Measurements from ENCODE around the gene MPZL1. TPM values are rescaled to one million over a fixed set of nuclear protein-coding genes. Genes with fewer than 3 reads are reported as not detected.

MPZL1 gene
- total RNA-seq: 1 to 10 TPM; 6.9 to 8.3 TPM
- polyA plus RNA-seq: 1 to 10 TPM; 7.9 to 8.9 (median 8.2) TPM
- total RNA-seq: 0.49 to 23.3 (median 11.0) reads per million in 6 experiments

- Mint-ChIP-seq H3K4me1 (peaks cover 22 to 59% (median 41%) of the 10 kb centered on the region in 4 donors), H3K27me3 (peaks cover 0 to 9% (median 0%) of the 10 kb centered on the region in 5 donors), H3K36me3 (no peaks in the 10 kb centered on the region), H3K27ac (peak within 1 kb of the TSS; percentile 81 to 93 (median 88)), H3K4me3 (peak within 1 kb of the TSS; percentile 90 to 98 (median 96)), H3K9me3 (no peaks in the 10 kb centered on the region)
- DNase-seq (peak; percentile 80 to 96 (median 90)), ATAC-seq (peak; percentile 95 to 97)
- POLR2A ChIA-PET: interaction anchor here (1.3 kb wide), 2 partner anchors 13 to 107 kb away, joined by 3 read pairs; no protein-coding TSS in a partner anchor
Observed at GRCh38 chr1:167721617-167722151, at the start of gene MPZL1. Gene MPZL1 (plus strand): TSS chr1:167721982. CDS start chr1:167722152, 170 bp downstream.

DNA sequence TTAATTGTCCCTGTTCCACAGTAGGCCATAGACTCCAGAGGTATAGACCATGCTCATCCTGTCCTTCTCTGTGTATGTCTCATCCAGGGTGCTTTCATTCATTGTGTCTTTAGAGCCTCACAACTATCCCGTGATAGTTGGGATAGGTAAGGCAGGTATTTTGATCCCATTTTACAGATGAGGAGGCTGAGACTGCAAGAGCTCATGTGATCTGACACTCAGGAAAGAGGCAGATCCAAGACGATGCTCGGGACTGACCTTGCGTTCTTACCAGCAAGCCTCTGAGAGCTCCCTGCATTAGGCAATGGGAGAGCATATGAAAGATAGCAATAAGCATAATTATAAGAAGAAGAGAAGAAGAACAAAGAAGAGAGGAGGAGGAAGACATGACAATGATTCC, 49.0 kb upstream of the MPZL1 start:
- Mint-ChIP-seq H3K4me3 (peak overlapping the region in 1 of 10 donors; percentile 44), H3K27ac (peak overlapping the region in 9 of 10 donors; percentile 11 to 92 (median 80))

DNA sequence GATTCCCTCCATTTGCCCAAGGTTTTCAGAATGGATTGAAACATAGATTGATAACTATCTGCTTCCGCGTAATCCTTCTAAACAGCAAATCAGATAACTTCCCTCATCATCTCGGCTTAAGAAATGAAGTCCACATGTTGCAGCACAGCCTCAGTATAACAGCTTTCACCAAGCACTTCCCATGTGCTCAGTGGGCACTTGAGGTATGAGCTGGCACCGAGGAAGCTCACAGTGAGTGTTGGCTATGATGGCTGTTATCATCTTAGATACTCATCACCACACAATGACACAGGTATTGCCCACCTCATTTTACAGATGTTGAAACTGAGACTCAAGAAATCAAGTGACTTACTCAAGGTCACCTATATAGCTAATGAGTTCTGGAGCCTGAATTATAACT, 48.5 kb upstream of the MPZL1 start:
- Mint-ChIP-seq H3K27me3 (no peaks in the 10 kb centered on the region), H3K9me3 (no peaks in the 10 kb centered on the region), H3K27ac (peak overlapping the region in 9 of 10 donors; percentile 30 to 92 (median 80)), H3K36me3 (peaks cover 0 to 80% (median 13%) of the 10 kb centered on the region in 3 donors), H3K4me3 (peak overlapping the region in 1 of 10 donors; percentile 16), H3K4me1 (peaks cover 62 to 66% (median 64%) of the 10 kb centered on the region in 4 donors)
- no peak for DNase-seq
- POLR2A ChIA-PET: no interaction called here
- ATAC-seq: no peak

More for the DNA sequence above, 49.0 kb upstream of the MPZL1 start:
- Mint-ChIP-seq H3K9me3 (no peaks in the 10 kb centered on the region), H3K27me3 (no peaks in the 10 kb centered on the region), H3K4me1 (peaks cover 63 to 70% (median 69%) of the 10 kb centered on the region in 4 donors), H3K36me3 (peaks cover 0 to 85% (median 13%) of the 10 kb centered on the region in 3 donors)
- no peak for DNase-seq
- ATAC-seq: no peak
- POLR2A ChIA-PET: no interaction called here

DNA sequence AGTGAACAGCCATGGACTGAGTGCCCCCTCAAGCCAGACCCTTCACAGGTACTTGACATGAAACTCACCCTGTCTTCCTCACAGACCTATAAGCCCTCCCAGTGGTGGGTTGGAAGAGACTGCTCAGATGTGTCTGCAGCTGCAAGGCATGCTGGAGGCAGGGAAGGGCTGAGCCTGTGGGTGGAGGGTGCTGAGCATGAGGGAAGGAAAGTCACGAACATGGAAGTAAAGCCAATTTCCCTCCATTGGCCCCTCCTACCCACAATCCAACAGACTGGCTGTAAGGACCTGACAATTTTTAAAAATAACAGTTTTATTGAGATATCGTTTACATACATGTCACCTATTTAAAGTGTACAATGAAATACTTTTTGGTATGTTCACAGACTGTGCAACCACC, 47.6 kb upstream of the MPZL1 start:
- POLR2A ChIA-PET: interaction anchor here (1.1 kb wide), 1 partner anchor 19 kb away, joined by 3 read pairs; no protein-coding TSS in a partner anchor
- DNase-seq: no peak
- peaks cover 55 to 57% (median 56%) of the 10 kb centered on the region in 4 donors for H3K4me1 Mint-ChIP-seq

GRCh38 chr1:167675440-167675839, 46.3 kb upstream of the MPZL1 start:
- H3K9me3 Mint-ChIP-seq: no peaks in the 10 kb centered on the region
- ATAC-seq (no peak), DNase-seq (no peak)
- peaks cover 0 to 59% (median 13%) of the 10 kb centered on the region in 3 donors for H3K36me3 Mint-ChIP-seq
- H3K4me3 Mint-ChIP-seq: peak overlapping the region in 1 of 10 donors; percentile 13
- peak overlapping the region in 7 of 10 donors; percentile 10 to 86 (median 77) for H3K27ac Mint-ChIP-seq
- no peaks in the 10 kb centered on the region for H3K27me3 Mint-ChIP-seq
- POLR2A ChIA-PET: interaction anchor here (0.7 to 1.1 kb wide), 4 partner anchors 8 to 75 kb away, joined by 3 to 6 read pairs (median 4); no protein-coding TSS in a partner anchor
- H3K4me1 Mint-ChIP-seq: peaks cover 42 to 49% (median 43%) of the 10 kb centered on the region in 4 donors

More for the DNA sequence above, 47.6 kb upstream of the MPZL1 start:
- Mint-ChIP-seq H3K27ac (peak overlapping the region; percentile 5 to 92 (median 70)), H3K9me3 (no peaks in the 10 kb centered on the region), H3K36me3 (peaks cover 0 to 72% (median 13%) of the 10 kb centered on the region in 3 donors), H3K4me3 (no peak overlapping the region), H3K27me3 (no peaks in the 10 kb centered on the region)
- no peak for ATAC-seq

DNA sequence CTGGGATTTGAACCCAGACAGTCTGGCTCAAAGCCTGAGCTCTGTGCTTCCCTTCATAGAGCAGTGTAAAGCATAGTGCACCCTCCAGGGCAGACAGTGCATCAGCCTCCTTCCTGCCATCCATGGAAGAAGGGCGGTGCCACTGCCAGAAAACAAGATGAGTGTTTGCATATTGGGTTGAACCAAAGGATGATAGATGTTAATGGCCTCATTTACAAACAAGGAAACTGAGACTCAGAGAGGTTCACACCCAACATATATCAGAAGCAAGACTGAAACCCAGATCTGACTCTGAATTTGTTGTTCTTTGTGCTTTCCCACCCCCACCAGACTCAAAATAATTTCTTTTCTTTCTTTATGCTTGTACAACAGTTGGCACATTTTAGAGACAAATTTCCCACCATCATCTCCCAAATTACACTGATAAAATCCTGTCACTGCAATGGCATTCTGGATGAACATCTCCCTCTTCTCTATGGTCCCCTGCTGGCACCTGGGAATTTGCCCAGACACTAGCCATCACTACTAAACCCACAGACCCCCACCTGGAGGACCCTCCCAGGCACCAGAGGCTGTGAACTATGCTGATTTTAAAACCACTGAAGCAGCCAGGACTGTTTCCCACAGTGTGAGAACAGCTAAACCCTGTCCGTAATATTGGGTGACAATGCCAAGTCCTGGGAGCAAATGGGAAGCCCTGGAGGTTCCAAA, 45.4 kb upstream of the MPZL1 start:
- Mint-ChIP-seq H3K4me3 (peak overlapping the region in 2 of 10 donors; percentile 20 to 27), H3K27ac (peak overlapping the region in 9 of 10 donors; percentile 54 to 91 (median 79)), H3K4me1 (peaks cover 33 to 42% (median 38%) of the 10 kb centered on the region in 4 donors), H3K27me3 (no peaks in the 10 kb centered on the region), H3K9me3 (no peaks in the 10 kb centered on the region), H3K36me3 (peaks cover 0 to 50% (median 11%) of the 10 kb centered on the region in 3 donors)
- POLR2A ChIA-PET: no interaction called here
- DNase-seq: no peak
- peak in 1 of 2 donors; percentile 39 for ATAC-seq

- Mint-ChIP-seq H3K27ac (peak overlapping the region in 8 of 10 donors; percentile 52 to 82 (median 66)), H3K9me3 (no peaks in the 10 kb centered on the region), H3K27me3 (no peaks in the 10 kb centered on the region), H3K36me3 (peaks cover 0 to 42% (median 6%) of the 10 kb centered on the region in 3 donors), H3K4me1 (peaks cover 28 to 34% (median 34%) of the 10 kb centered on the region in 4 donors), H3K4me3 (peak overlapping the region in 1 of 10 donors; percentile 38)
- POLR2A ChIA-PET: interaction anchor here (0.6 kb wide), 1 partner anchor 78 kb away, joined by 9 read pairs; no protein-coding TSS in a partner anchor
- DNase-seq (no peak), ATAC-seq (no peak)
Observed at GRCh38 chr1:167676916-167677848, 44.6 kb upstream of the MPZL1 start.

GRCh38 chr1:167678422-167678821, 43.4 kb upstream of the MPZL1 start:
- POLR2A ChIA-PET: no interaction called here
- peaks cover 0 to 36% (median 5%) of the 10 kb centered on the region in 3 donors for H3K36me3 Mint-ChIP-seq
- H3K9me3 Mint-ChIP-seq: no peaks in the 10 kb centered on the region
- no peak for DNase-seq
- ATAC-seq: no peak
- no peak overlapping the region for H3K4me3 Mint-ChIP-seq
- no peaks in the 10 kb centered on the region for H3K27me3 Mint-ChIP-seq
- H3K4me1 Mint-ChIP-seq: peaks cover 16 to 31% (median 23%) of the 10 kb centered on the region in 4 donors
- no peak overlapping the region for H3K27ac Mint-ChIP-seq

GRCh38 chr1:167678838-167679237, 42.9 kb upstream of the MPZL1 start:
- peaks cover 12 to 30% (median 19%) of the 10 kb centered on the region in 4 donors for H3K4me1 Mint-ChIP-seq
- H3K36me3 Mint-ChIP-seq: peaks cover 0 to 36% (median under 1%) of the 10 kb centered on the region in 3 donors
- POLR2A ChIA-PET: no interaction called here
- DNase-seq (no peak), ATAC-seq (no peak)
- H3K4me3 Mint-ChIP-seq: no peak overlapping the region
- H3K27ac Mint-ChIP-seq: no peak overlapping the region
- H3K9me3 Mint-ChIP-seq: no peaks in the 10 kb centered on the region
- H3K27me3 Mint-ChIP-seq: no peaks in the 10 kb centered on the region

DNA sequence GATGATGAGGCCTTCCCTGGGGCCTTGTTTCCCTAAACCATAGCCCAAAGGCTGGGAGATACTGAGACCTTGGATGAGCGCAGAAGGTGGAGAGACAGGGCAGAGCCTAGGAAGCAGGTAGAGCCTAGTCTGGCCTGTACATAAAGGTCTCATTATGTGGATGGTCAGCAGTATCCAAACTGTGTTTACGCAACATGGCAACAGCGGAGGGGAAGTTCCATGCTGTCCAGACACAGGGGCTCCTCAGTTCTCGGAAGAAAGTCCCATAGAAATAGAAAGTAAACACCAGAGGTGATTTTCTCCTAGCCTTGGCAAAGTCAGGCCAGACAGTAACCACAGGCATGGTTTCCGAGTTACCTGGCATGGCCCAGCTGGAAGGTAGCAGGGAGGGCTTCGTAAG, 42.1 kb upstream of the MPZL1 start:
- H3K36me3 Mint-ChIP-seq: peaks cover 0 to 36% (median 5%) of the 10 kb centered on the region in 3 donors
- no peak for DNase-seq
- no peak overlapping the region for H3K27ac Mint-ChIP-seq
- H3K27me3 Mint-ChIP-seq: no peaks in the 10 kb centered on the region
- no peaks in the 10 kb centered on the region for H3K9me3 Mint-ChIP-seq
- no peak for ATAC-seq
- no peak overlapping the region for H3K4me3 Mint-ChIP-seq
- H3K4me1 Mint-ChIP-seq: peaks cover 8 to 30% (median 17%) of the 10 kb centered on the region in 4 donors
- POLR2A ChIA-PET: no interaction called here

DNA sequence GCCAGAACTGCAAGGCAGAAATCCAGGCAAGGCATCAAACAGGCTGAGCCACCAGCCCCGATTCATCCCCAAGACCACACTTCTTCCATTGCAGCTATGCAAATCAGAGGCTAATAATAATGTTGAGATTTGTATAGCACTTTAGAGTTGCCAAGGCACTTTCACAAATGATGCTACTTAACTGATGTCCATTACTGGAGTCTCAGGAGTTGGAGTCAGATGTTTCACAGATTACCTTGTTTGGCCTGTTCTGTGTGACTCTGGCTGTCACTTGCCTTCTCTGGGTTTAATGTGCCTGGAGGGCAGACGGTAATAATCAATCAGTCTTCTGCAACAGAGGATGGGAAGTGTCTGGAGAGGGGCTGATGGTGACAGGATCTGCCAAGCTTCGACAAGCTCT, 40.8 kb upstream of the MPZL1 start:
- POLR2A ChIA-PET: interaction anchor here (1.7 kb wide), 1 partner anchor 50 kb away, joined by 5 read pairs; the partner anchor contains the start of gene RCSD1
- no peak overlapping the region for H3K4me3 Mint-ChIP-seq
- H3K27me3 Mint-ChIP-seq: no peaks in the 10 kb centered on the region
- H3K4me1 Mint-ChIP-seq: peaks cover 7 to 38% (median 23%) of the 10 kb centered on the region in 4 donors
- H3K36me3 Mint-ChIP-seq: peaks cover 0 to 38% (median 9%) of the 10 kb centered on the region in 3 donors
- peak overlapping the region in 5 of 10 donors; percentile 15 to 88 (median 80) for H3K27ac Mint-ChIP-seq
- ATAC-seq (no peak), DNase-seq (no peak)
- no peaks in the 10 kb centered on the region for H3K9me3 Mint-ChIP-seq

Measured in naive thymus-derived CD8-positive, alpha-beta T cell (primary cell).